ENCODE measurements around the gene ALDH5A1.

DNA sequence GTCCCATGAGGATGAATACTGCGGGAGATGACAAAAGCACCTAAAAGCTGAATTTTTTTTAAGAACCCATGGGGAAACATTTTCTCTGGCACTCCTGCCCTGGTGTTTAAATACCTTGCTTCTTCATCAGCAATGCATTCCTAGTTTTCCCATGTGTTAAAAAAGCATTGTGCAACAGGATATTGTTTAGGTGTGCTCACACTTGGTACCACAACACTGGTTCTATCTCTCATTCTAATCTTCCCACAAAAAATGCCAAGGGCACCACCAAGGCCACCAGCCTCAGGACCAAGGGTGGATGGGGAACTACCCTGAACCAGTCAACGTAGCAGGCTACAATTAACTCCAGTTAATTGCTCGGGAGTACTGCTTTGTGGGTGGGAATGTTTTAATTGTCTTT lies 50.9 kb downstream of the ALDH5A1 start:
- TF ChIP-seq, protein P1, sequence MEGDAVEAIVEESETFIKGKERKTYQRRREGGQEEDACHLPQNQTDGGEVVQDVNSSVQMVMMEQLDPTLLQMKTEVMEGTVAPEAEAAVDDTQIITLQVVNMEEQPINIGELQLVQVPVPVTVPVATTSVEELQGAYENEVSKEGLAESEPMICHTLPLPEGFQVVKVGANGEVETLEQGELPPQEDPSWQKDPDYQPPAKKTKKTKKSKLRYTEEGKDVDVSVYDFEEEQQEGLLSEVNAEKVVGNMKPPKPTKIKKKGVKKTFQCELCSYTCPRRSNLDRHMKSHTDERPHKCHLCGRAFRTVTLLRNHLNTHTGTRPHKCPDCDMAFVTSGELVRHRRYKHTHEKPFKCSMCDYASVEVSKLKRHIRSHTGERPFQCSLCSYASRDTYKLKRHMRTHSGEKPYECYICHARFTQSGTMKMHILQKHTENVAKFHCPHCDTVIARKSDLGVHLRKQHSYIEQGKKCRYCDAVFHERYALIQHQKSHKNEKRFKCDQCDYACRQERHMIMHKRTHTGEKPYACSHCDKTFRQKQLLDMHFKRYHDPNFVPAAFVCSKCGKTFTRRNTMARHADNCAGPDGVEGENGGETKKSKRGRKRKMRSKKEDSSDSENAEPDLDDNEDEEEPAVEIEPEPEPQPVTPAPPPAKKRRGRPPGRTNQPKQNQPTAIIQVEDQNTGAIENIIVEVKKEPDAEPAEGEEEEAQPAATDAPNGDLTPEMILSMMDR (IDR thresholded peaks at IDR 0.05), result no peak
- no peak for TF ChIP-seq POLR2A (IDR thresholded peaks at IDR 0.05)

All from body of pancreas (tissue), 4 donors.